Lung (tissue), 12 donors: Measurements from ENCODE around the gene MIF. TPM values are rescaled to one million over a fixed set of nuclear protein-coding genes. Genes with fewer than 3 reads are reported as not detected.
A peak's percentile ranks its signal among the peaks of the same experiment; 100 is the strongest.
"Not testable (repeated sequence)": the region's sequence is repeated elsewhere in the genome, so short reads cannot be mapped to it uniquely, and the experiment has no call there.

Source experiments
- ATAC-seq: fragments of 200-7000 bp; cut with Tn5 transposase; one replicate; pipeline ENCODE4 v1.9.1; 2020; ENCODE audit warnings: moderate number of reproducible peaks; ENCODE audit not compliant: insufficient read depth, low FRiP score
- DNase-seq, 3 donors: peaks; one replicate each; pipeline ENCODE4 v3.0.0-alpha.2; 2013 to 2017
- H3K27ac ChIP-seq, 2 donors: one replicate each; pipeline ENCODE4 v1.5.1; 2013; ENCODE audit warnings: mild to moderate bottlenecking in 2 of 2, moderate library complexity in 2 of 2, control low read depth in 1 of 2, inconsistent platforms in 1 of 2, low read depth in 1 of 2, low read length in 1 of 2
- H3K27me3 ChIP-seq, 3 donors: one replicate each; pipeline ENCODE4 v1.5.1; 2013; ENCODE audit warnings: low read length in 2 of 3; ENCODE audit not compliant: control insufficient read depth in 3 of 3, insufficient read depth in 3 of 3
- H3K36me3 ChIP-seq, 4 donors: one replicate each; pipeline ENCODE4 v1.5.1; 2013; ENCODE audit warnings: low read length in 4 of 4, mild to moderate bottlenecking in 1 of 4, moderate library complexity in 1 of 4; ENCODE audit not compliant: control insufficient read depth in 4 of 4, insufficient read depth in 4 of 4
- H3K4me1 ChIP-seq, 5 donors: one replicate each; pipeline ENCODE4 v1.5.1; 2013; ENCODE audit warnings: low read length in 5 of 5, mild to moderate bottlenecking in 2 of 5, moderate library complexity in 1 of 5; ENCODE audit not compliant: control insufficient read depth in 5 of 5, insufficient read depth in 5 of 5
- H3K4me3 ChIP-seq: one replicate; pipeline ENCODE4 v1.5.1; 2013; ENCODE audit warnings: mild to moderate bottlenecking, control low read depth, moderate library complexity
- H3K9ac ChIP-seq, 2 donors: one replicate each; pipeline ENCODE4 v1.5.1; 2013; ENCODE audit warnings: low read length in 2 of 2, control low read depth in 1 of 2; ENCODE audit not compliant: insufficient read depth in 1 of 2
- H3K9me3 ChIP-seq, 4 donors: one replicate each; pipeline ENCODE4 v1.5.1; 2013; ENCODE audit warnings: low read length in 3 of 4, mild to moderate bottlenecking in 1 of 4, moderate library complexity in 1 of 4; ENCODE audit not compliant: control insufficient read depth in 4 of 4, insufficient read depth in 3 of 4
- WGBS, 2 donors: extraction: QIAGEN DNeasy Blood & Tissue Kit; methylation state at CpG; one replicate each; pipeline ENCODE4 v1.1.7; 2013; 5-methylcytosine and 5-hydroxymethylcytosine counted together
- polyA plus RNA-seq, 2 donors: library from polyadenylated mRNA; stranded (reverse); fragments of 200-250 nt; gene quantifications; one replicate each; pipeline ENCODE4 v1.2.1, GENCODE V29; 2013
- total RNA-seq, 2 donors: library from RNA; depleted of rRNA in 1 of 2; stranded (reverse); fragments of >200 nt in 1 of 2; gene quantifications; one replicate each; pipeline ENCODE4 v1.2.1, GENCODE V29; 2014 to 2021
- TF ChIP-seq, protein P1 (sequence below): IDR thresholded peaks from 2 replicates; pipeline ENCODE4 v1.5.1; 2012; ENCODE audit warnings: mild to moderate bottlenecking; ENCODE audit errors: control extremely low read depth, extremely low read depth
- donor health status: control.
- donor health status: control.
- donor health status: Bipolar disorder and iron deficiency.
- donor health status: healthy.
- donor health status: DM: yes; HTN: yes; CAD: no.

Gene MIF
- total and polyA plus RNA-seq, 4 donors = 71.8 to 887 (median 801) TPM

DNA sequence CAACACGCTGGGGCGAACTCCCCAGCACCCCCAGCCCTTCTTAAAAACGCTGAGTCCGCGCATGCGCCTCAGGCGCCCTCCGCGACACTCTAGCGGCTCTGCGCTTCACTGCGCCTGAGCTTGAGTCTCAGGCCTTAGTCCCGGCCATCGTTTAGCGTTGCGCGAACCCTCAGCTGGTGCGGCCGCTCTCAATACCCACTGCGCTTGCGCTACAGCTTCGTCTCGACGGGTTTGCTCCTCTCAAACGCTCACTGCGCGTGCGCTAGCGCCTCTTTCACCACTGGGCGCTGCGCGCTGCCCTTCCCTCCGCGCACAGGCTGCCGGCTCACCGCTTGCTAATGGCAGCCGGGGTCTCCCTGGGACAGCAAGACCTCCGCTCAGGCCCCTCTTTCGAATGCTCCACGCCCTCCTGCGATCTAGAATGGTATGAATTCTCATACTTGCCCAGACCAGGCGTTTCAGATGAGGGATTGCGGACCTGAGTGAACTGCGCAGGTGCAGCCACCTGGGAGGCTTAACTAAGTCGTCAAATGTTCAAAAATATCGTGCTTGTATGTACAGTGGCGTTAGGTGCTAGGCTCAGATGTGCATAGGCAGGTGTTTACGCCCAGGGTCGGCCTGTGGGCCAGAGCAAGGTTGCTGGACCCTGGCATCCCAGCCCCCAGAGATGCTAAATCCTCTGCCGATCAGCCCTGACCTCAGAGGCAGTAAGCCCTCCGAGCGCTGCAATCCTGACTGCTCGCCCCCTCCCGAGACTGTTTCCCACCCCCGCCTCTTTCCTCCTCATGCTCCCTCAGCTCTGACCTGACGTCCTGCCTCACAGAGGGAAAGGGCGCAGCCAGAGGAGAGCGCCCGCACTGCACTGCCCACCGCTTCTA lies 36.3 kb upstream of the MIF start, which contains the start of gene SLC2A11:
Gene SLC2A11 (plus strand): TSS at position 270 of the 878 bp plus-strand sequence. CDS start 125 bp downstream, at position 395.
- ATAC-seq (peak; percentile 94), DNase-seq (peak; percentile 99)
- Histone ChIP-seq H3K27ac (peak within 1 kb of the TSS; percentile 85 to 86), H3K27me3 (no peaks in the 10 kb centered on the region), H3K9ac (peak within 1 kb of the TSS; percentile 65 to 80), H3K36me3 (no peaks in the 10 kb centered on the region), H3K9me3 (no peaks in the 10 kb centered on the region), H3K4me3 (peak within 1 kb of the TSS; percentile 24), H3K4me1 (peaks cover 0 to 15% (median 2%) of the 10 kb centered on the region in 5 donors)
- WGBS, 2 donors = 1% methylated on average over 54 to 60 of the region's 60 CpGs
- TF ChIP-seq, protein P1, sequence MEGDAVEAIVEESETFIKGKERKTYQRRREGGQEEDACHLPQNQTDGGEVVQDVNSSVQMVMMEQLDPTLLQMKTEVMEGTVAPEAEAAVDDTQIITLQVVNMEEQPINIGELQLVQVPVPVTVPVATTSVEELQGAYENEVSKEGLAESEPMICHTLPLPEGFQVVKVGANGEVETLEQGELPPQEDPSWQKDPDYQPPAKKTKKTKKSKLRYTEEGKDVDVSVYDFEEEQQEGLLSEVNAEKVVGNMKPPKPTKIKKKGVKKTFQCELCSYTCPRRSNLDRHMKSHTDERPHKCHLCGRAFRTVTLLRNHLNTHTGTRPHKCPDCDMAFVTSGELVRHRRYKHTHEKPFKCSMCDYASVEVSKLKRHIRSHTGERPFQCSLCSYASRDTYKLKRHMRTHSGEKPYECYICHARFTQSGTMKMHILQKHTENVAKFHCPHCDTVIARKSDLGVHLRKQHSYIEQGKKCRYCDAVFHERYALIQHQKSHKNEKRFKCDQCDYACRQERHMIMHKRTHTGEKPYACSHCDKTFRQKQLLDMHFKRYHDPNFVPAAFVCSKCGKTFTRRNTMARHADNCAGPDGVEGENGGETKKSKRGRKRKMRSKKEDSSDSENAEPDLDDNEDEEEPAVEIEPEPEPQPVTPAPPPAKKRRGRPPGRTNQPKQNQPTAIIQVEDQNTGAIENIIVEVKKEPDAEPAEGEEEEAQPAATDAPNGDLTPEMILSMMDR = peak; percentile 1

GRCh38 chr22:23858484-23858815 lies 35.7 kb upstream of the MIF start:
- TF ChIP-seq, protein P1 = no peak
- no peak overlapping the region for H3K27ac ChIP-seq

GRCh38 chr22:23859201-23859600 lies 35.0 kb upstream of the MIF start:
- Histone ChIP-seq H3K4me1 (peaks cover 0 to 15% (median 2%) of the 10 kb centered on the region in 5 donors), H3K27ac (no peak overlapping the region)
- WGBS, 2 donors = 94 to 97% methylated on average over 4 of the region's 4 CpGs

More at GRCh38 chr22:23858484-23858815, 35.7 kb upstream of the MIF start:
- H3K9me3 ChIP-seq = no peaks in the 10 kb centered on the region
- WGBS, 2 donors = 72 to 73% methylated on average over 7 of the region's 7 CpGs
- no peak for ATAC-seq
- H3K4me3 ChIP-seq = peak overlapping the region; percentile 24
- DNase-seq = no peak
- no peaks in the 10 kb centered on the region for H3K27me3 ChIP-seq
- peaks cover 0 to 15% (median 2%) of the 10 kb centered on the region in 5 donors for H3K4me1 ChIP-seq
- H3K36me3 ChIP-seq = peaks cover 0 to 5% (median 0%) of the 10 kb centered on the region in 4 donors
- H3K9ac ChIP-seq = peak overlapping the region; percentile 44 to 65

DNA sequence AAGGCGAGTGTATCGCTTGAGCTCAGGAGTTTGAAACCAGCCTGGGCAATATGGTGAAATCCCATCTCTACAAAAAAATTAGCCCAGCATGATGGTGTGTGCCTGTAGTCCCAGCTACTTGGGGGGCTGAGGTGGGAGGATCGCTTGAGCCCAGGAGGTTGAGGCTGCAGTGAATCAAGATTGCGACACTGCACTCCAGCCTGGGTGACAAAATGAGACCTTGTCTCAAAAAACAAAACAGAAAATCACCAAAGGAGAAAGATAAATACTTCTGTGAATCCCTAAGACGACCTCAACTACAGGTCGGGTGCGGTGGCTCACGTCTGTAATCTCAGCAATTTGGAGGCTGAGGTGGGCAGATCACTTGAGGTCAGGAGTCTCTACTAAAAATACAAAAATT lies 34.0 kb upstream of the MIF start:
- not testable (repeated sequence) for H3K27ac ChIP-seq, H3K4me3 ChIP-seq, DNase-seq, H3K9me3 ChIP-seq, H3K36me3 ChIP-seq, ATAC-seq, H3K27me3 ChIP-seq, H3K9ac ChIP-seq
- peaks cover 0 to 15% (median 2%) of the 10 kb centered on the region in 5 donors for H3K4me1 ChIP-seq
- 95 to 96% methylated on average over 8 of the region's 8 CpGs for WGBS, 2 donors

More at GRCh38 chr22:23859201-23859600, 35.0 kb upstream of the MIF start:
- ATAC-seq (no peak), DNase-seq (no peak)
- Histone ChIP-seq H3K4me3 (no peak overlapping the region), H3K36me3 (peaks cover 0 to 5% (median 0%) of the 10 kb centered on the region in 4 donors), H3K9ac (no peak overlapping the region), H3K27me3 (no peaks in the 10 kb centered on the region), H3K9me3 (no peaks in the 10 kb centered on the region)
- TF ChIP-seq, protein P1 = no peak
